GM19238 (cell line): ENCODE measurements around the gene SEZ6L.

Source experiments
- DNase-seq: peaks from one replicate; pipeline ENCODE4 v3.0.0; 2011; ENCODE audit warnings: low spot score; ENCODE audit not compliant: insufficient read length

Gene SEZ6L

DNA sequence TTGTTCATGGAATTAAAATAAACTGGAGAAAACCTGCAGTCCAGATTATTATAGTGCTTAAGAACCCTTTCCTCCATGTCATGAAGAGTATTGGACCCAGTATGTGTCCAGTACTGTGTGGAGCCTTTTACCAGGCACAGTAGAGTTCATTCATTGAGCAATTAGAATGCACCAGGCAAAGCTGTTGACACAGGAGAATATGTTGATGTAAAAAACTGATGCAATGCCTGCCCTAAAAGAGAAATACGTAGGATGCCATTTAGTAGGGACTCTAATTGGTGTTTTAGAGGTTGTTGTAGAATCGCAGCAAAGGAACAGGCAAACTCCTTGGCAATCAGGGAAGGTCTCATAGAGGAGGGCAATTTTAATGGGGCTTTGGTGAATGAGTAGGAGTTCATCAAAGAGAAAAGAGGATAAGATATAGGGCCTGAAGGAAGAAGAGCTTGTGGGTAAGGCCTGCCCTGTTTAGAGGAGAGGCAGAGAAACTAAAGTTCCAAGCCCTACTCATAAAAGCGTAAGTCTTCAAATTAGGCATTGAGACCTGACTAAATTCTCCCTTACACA lies 126.4 kb downstream of the SEZ6L start:
- no peak for DNase-seq

GRCh38 chr22:26298605-26299310 lies 129.5 kb downstream of the SEZ6L start:
- no peak for DNase-seq

- no peak for DNase-seq
These were observed 133.5 kb downstream of the SEZ6L start for GRCh38 chr22:26302726-26303125.

DNA sequence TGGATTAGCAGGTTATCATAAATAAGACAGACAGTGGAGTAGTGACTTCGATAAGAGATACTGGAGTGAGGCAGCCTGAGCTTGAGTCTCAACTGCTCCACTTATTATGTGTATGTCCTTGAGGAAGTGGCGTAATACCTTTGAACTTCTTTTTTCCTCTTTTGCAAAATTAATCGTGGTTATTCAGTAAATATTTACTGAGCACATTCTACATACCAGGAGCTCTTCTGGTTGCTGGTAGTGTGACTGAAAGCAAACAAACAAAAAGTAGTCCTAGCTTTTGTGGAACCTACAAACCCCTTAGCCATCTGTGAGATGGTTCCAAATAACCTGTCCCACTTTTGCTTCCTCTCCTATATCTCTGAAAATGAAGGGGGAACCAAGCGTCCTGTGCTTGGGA lies 134.2 kb downstream of the SEZ6L start:
- no peak for DNase-seq

GRCh38 chr22:26304730-26305129 lies 135.5 kb downstream of the SEZ6L start:
- no peak for DNase-seq

DNA sequence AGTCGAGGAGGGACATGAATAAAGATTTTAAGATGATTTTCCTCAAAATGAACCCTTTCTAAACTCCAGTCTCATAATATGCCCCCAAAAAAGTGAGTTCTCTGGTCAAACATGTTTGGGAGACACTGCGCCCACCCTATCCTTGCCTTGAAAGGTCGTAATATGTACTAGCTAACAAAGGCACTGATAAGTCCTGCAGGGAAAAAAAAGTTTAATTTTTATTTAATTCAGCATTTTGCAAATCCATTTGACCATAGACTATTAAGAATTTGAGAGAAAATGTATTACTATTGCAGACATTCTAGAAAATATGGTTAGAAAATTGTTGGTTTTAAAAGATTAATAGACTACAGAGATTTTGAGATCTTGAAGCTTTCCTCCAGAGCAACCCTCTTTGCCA lies 139.2 kb downstream of the SEZ6L start:
- no peak for DNase-seq

DNA sequence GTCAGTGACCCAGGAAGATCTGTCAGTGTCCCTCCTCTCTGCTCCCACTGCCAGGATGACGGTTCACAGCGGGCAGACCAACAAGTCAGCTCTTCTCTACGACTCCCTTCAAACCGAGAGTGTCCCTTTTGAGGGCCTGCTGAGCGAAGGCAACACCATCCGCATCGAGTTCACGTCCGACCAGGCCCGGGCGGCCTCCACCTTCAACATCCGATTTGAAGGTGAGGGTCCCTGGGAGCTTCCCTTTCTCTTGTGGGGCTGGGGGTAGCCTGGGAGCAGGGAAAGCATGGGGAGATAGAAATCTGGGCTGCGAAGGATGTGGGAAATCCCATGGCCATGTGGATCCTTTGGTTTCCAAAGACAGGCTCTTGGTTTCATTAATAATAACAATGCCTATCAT lies 141.4 kb downstream of the SEZ6L start:
- no peak for DNase-seq

DNA sequence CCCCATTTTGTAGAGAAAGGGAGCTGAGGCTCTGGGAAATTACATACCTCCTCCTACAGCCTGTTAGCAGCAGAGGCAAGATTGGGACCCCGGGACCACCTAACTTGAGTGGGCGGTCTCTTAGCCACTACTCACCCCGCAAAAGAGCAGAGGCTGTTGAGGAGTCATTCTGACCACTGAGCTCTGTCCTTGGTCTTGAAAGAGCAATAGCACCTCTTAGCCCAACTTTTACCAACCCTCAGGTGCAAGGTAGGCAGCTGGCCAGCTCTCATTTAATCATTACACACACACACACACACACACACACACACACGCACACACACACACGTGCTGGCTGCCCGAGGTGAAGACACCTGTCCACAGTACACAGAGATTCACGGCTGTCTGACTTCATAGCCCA lies 144.0 kb downstream of the SEZ6L start:
- no peak for DNase-seq

- DNase-seq = no peak
These were observed 144.9 kb downstream of the SEZ6L start for GRCh38 chr22:26314171-26314570.

GRCh38 chr22:26314656-26315055 lies 145.4 kb downstream of the SEZ6L start:
- no peak for DNase-seq

GRCh38 chr22:26316732-26317285 lies 147.5 kb downstream of the SEZ6L start:
- DNase-seq = no peak

DNA sequence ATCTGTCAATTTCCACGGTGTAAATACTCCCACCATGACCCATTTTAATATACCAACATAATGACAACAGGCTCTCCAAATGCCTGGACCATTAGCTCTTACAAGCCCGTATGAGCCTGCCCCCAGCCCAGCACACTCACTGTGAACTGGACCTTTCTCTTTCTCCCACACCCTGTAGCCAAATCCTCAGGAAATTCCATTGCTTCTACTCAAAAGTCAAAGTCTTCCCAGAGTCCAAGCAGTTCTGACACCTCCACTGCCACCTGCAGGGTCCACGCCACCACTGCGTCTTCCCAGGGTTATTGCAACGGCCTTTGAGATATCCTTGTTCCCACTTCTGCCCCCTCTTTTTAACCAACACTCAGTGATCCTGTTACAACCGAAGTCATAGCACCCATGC lies 149.7 kb downstream of the SEZ6L start:
- no peak for DNase-seq

GRCh38 chr22:26320447-26320846 lies 151.2 kb downstream of the SEZ6L start:
- DNase-seq = no peak

DNA sequence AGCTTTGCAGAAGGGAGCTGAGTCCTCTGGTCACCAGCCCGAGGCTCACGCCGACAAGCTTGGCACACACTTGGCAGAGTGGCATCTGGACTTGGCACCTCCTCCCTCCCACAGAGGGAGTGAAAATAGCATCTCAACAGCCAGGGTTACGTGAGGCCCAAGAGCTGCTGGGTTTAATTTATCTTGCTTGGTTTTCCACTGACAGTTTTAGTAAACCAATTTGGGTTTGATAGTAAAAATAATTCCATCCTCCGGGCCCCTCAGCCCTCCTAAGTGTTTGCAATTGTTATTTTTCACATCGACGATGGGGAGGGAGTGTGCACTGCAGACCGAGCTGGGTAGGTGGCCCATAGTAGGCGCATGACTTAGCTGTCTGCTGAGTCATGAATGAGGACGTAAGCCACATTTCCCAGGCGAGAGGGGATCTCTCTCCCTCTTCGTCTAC lies 152.2 kb downstream of the SEZ6L start:
- no peak for DNase-seq

DNA sequence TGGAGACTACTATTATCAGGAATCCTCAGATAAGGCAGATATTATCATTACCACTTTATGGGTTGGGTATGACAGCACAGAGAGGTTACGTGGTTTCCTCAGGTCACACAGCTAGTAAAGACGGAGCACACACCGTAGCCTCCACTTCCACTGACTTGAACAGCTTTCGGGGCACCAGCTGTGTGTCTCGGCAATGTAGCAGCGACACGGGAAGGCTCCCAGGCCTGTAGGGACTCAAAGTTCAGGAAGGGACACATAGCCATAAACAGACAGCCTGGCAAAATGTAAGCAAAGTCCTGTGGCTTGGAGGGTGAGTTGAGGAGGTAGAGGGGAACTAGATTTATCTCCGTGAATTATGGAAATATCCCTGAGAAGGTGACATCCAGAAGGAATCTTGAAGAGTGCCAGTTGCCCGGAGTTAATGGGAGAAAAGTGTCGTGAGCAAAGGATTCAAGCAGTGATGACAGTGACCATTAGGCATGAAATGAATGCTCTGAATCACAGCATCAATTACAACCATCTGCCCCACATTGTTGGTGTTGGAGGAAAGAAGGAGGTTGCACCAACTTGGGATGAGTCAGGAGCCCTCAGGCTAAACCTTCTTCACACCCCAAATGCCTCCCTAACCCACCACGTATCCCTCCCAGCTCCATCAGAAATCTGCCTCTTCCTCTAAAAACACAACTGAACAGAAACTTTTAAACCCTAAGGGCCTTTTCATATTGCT lies 153.1 kb downstream of the SEZ6L start:
- no peak for DNase-seq

DNA sequence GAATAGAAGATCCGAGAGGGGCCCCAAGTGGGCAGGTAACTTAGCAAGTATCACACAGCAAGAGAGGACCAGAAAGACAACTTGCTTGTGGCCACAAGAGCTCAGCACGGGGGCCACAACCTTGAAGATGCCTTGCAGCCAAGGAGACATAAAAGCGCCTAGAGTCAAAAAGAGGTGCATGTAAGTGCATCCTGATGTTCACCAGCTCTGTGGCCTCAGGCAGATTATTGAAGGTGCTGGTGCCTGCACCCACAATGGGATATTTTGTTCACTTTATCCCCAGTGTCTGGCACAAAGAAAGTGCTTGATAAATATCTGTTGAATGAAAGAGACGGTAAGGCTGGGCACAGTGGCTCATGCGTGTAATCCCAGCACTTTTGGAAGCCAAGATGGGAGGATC lies 153.8 kb downstream of the SEZ6L start:
- DNase-seq = no peak

DNA sequence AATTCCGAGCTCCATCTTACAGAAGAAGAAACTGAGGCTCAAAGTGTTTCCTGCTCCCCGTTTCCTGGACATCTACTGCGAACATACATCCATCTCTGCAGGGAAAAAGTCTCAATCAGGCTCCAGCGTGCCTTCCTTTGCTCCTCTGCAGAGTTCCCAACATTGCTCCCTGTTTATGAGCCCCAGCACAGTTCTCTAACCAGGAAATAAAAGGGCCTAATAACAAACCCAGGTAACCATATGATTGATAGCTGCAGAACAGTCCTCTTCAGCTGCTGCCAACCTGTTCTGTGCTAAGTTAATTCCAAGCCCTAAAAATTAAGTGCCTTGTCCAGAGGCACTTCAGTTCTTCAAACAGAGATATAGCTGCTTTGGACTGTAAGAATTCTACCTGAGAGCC lies 154.9 kb downstream of the SEZ6L start:
- no peak for DNase-seq

GRCh38 chr22:26325641-26326040 lies 156.4 kb downstream of the SEZ6L start:
- DNase-seq = no peak

- no peak for DNase-seq
These were observed 157.5 kb downstream of the SEZ6L start for GRCh38 chr22:26326803-26327202.

GRCh38 chr22:26327306-26327705 lies 158.0 kb downstream of the SEZ6L start:
- DNase-seq = no peak

GRCh38 chr22:26328221-26328620 lies 159.0 kb downstream of the SEZ6L start:
- no peak for DNase-seq

DNA sequence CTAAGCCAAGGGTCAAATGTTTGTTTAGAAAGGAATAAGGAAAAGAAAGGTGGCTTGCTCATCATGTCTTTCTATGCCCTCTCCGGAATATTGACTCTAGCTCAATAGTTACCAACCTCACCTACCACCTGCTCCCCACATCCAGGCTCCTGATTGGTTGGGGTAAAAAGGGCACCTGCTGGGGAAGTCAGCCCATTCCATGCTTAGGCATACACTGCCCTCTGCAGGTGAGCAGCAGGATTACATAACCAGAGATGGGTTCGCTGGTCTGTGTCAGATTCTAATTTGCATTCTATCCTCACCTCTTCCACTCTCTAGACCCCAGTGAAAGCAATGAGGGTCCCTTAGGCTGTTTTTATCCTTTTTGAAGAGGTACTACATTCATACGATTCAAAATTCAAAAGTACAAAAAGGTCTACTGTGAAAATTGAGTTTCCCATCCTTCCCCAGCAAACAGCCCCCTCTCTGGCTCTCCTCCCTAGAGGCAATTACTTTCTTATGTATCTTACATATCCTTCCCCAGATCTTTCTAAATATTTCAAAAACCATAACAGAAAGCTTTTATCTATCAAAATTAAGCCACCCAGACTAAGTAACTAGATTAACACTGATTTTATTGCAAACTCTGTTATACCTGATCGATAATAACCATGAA lies 161.8 kb downstream of the SEZ6L start:
- DNase-seq = peak; percentile 69
